ENCODE data around the gene VWF.
"Not testable (repeated sequence)": the region's sequence is repeated elsewhere in the genome, so short reads cannot be mapped to it uniquely, and the experiment has no call there.

Gene VWF

DNA sequence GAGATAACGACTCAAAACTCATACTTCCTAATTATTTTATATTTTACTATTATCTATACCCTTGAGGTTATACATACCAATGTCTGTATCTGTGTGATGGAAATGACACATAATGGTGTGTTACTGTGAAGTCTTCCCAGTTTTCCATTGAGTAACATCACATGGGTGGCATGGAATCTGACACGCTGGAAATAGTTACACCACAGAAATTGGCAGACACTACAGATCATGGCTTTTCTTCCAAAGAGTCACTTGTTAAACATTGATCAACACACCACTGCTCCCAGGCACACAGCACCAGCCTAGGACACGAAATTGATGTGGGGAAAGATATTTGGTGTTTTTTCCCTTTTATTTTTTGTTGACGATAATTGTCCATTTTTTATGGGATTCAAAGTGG lies 33.0 kb upstream of the VWF start:
- no peaks in the 10 kb centered on the region for H3K36me3 Mint-ChIP-seq
- no peaks in the 10 kb centered on the region for H3K27me3 Mint-ChIP-seq
- no peak overlapping the region for H3K27ac Mint-ChIP-seq
- no peaks in the 10 kb centered on the region for H3K9me3 Mint-ChIP-seq (ENCODE audit: low read depth)
- peaks cover 22% of the 10 kb centered on the region for H3K4me1 Mint-ChIP-seq (ENCODE audit: low read depth)
- H3K4me3 Mint-ChIP-seq = no peak overlapping the region

DNA sequence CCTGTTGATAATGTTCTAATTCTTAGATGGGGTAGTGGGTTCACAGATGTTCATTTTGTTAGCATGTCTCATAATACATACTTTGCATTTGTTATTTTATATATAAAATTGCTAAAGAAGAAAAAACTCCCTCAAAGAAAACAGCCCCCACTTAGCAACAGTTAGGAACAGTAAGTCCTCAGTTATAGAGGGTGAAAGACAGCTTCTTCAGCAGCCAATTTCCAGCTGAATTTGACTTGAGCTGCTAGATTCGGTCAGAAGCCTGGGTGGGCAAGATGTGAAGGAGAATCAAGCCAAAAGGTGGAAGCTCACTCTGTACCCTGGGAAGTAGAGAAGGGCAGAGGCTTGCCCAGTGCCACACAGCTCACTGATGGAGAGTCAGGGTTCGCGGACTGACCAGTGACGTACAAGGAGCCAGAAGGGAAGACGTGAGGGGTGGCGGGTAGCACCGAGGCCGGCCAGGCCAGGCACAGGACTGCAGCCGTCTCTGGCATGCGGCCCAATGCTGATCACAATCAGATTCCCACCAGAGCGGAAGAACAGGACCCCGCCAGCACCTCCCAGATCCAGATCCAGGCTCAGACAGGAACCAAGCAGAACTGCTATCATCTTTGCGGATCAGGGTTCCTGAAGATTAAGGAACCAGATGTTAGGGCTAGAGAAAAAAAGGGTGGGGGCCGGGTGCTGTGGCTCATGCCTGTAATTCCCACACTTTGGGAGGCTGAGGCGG lies 30.4 kb upstream of the VWF start:
- Mint-ChIP-seq H3K4me3 (no peak overlapping the region), H3K27me3 (no peaks in the 10 kb centered on the region), H3K9me3 (ENCODE audit: low read depth) (no peaks in the 10 kb centered on the region), H3K4me1 (ENCODE audit: low read depth) (peaks cover 11% of the 10 kb centered on the region), H3K27ac (no peak overlapping the region), H3K36me3 (no peaks in the 10 kb centered on the region)

DNA sequence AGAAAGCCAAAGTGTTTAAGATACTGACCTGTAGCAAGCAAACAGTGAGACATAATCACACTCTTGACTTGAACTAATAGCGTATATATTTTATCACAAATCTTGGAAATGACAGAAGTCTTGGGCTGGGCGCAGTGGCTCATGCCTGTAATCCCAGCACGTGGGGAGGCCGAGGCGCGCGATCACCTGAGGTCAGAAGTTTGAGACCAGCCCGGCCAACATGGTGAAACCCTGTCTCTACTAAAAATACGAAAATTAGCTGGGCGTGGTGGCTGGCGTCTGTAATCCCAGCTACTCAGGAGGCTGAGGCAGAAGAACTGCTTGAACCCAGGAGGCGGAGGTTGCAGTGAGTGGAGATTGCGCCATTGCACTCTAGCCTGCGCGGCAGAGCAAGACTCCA lies 24.3 kb upstream of the VWF start:
- H3K4me1 Mint-ChIP-seq (ENCODE audit: low read depth) = peaks cover 15% of the 10 kb centered on the region
- H3K27ac Mint-ChIP-seq; H3K36me3 Mint-ChIP-seq; H3K4me3 Mint-ChIP-seq; H3K9me3 Mint-ChIP-seq (ENCODE audit: low read depth); H3K27me3 Mint-ChIP-seq: not testable (repeated sequence)

GRCh38 chr12:6148061-6148460 lies 23.6 kb upstream of the VWF start:
- no peak overlapping the region for H3K4me3 Mint-ChIP-seq
- no peaks in the 10 kb centered on the region for H3K9me3 Mint-ChIP-seq (ENCODE audit: low read depth)
- H3K36me3 Mint-ChIP-seq = no peaks in the 10 kb centered on the region
- H3K4me1 Mint-ChIP-seq (ENCODE audit: low read depth) = peaks cover 16% of the 10 kb centered on the region
- H3K27ac Mint-ChIP-seq = no peak overlapping the region
- H3K27me3 Mint-ChIP-seq = no peaks in the 10 kb centered on the region

- Mint-ChIP-seq H3K27me3 (no peaks in the 10 kb centered on the region), H3K36me3 (peaks cover 2% of the 10 kb centered on the region), H3K9me3 (ENCODE audit: low read depth) (no peaks in the 10 kb centered on the region), H3K4me3 (no peak overlapping the region), H3K27ac (no peak overlapping the region), H3K4me1 (ENCODE audit: low read depth) (peaks cover 23% of the 10 kb centered on the region)
Measured at GRCh38 chr12:6146951-6147350, 22.5 kb upstream of the VWF start.

- Mint-ChIP-seq H3K4me1 (ENCODE audit: low read depth) (peaks cover 27% of the 10 kb centered on the region), H3K4me3 (no peak overlapping the region), H3K36me3 (peaks cover 2% of the 10 kb centered on the region), H3K27me3 (no peaks in the 10 kb centered on the region), H3K9me3 (ENCODE audit: low read depth) (no peaks in the 10 kb centered on the region), H3K27ac (no peak overlapping the region)
Measured at GRCh38 chr12:6146509-6146908, 22.0 kb upstream of the VWF start.

GRCh38 chr12:6145564-6145963 lies 21.1 kb upstream of the VWF start:
- H3K27me3 Mint-ChIP-seq = no peaks in the 10 kb centered on the region
- H3K27ac Mint-ChIP-seq = peak overlapping the region; percentile 34
- no peaks in the 10 kb centered on the region for H3K9me3 Mint-ChIP-seq (ENCODE audit: low read depth)
- H3K36me3 Mint-ChIP-seq = peaks cover 2% of the 10 kb centered on the region
- peaks cover 37% of the 10 kb centered on the region for H3K4me1 Mint-ChIP-seq (ENCODE audit: low read depth)
- H3K4me3 Mint-ChIP-seq = no peak overlapping the region

GRCh38 chr12:6143303-6143675 lies 18.8 kb upstream of the VWF start:
- peak overlapping the region; percentile 86 for H3K27ac Mint-ChIP-seq

DNA sequence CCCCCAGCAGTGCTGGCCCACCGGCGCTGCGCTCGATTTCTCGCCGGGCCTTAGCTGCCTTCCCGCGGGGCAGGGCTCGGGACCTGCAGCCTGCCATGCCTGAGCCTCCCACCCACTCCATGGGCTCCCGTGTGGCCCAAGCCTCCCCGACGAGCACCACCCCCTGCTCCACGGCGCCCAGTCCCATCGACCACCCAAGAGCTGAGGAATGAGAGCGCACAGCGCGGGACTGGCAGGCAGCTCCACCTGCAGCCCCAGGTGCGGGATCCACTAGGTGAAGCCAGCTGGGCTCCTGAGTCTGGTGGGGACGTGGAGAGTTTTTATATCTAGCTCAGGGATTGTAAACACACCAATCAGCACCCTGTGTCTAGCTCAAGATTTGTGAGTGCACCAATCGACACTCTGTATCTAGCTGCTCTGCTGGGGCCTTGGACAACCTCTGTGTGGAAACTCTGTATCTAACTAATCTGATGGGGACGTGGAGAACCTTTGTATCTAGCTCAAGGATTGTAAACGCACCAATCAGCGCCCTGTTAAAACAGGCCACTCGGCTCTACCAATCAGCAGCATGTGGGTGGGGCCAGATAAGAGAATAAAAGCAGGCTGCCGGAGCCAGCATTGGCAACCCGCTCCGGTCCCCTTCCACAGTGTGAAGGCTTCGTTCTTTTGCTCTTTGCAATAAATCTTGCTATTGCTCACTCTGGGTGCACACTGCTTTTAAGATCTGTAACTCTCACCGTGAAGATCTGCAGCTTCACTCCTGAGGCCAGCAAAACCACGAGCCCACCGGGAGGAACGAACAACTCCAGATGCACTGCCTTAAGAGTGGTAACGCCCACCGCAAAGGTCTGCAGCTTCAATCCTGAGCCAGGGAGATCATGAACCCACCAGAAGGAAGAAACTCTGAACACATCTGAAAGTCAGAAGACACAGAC lies 18.2 kb upstream of the VWF start:
- not testable (repeated sequence) for H3K36me3 Mint-ChIP-seq; H3K9me3 Mint-ChIP-seq (ENCODE audit: low read depth); H3K27me3 Mint-ChIP-seq
- peak overlapping the region; percentile 56 for H3K4me3 Mint-ChIP-seq
- peak overlapping the region; percentile 86 for H3K27ac Mint-ChIP-seq
- H3K4me1 Mint-ChIP-seq (ENCODE audit: low read depth) = peaks cover 54% of the 10 kb centered on the region

More at GRCh38 chr12:6143303-6143675, 18.8 kb upstream of the VWF start:
- peaks cover 4% of the 10 kb centered on the region for H3K36me3 Mint-ChIP-seq
- H3K27me3 Mint-ChIP-seq = no peaks in the 10 kb centered on the region
- H3K4me3 Mint-ChIP-seq = no peak overlapping the region
- H3K9me3 Mint-ChIP-seq (ENCODE audit: low read depth) = no peaks in the 10 kb centered on the region
- peaks cover 54% of the 10 kb centered on the region for H3K4me1 Mint-ChIP-seq (ENCODE audit: low read depth)

GRCh38 chr12:6141731-6142367 lies 17.4 kb upstream of the VWF start:
- Mint-ChIP-seq H3K4me3 (peak overlapping the region; percentile 36), H3K27ac (peak overlapping the region; percentile 99), H3K4me1 (ENCODE audit: low read depth) (peaks cover 58% of the 10 kb centered on the region)
- not testable (repeated sequence) for H3K36me3 Mint-ChIP-seq; H3K27me3 Mint-ChIP-seq; H3K9me3 Mint-ChIP-seq (ENCODE audit: low read depth)

DNA sequence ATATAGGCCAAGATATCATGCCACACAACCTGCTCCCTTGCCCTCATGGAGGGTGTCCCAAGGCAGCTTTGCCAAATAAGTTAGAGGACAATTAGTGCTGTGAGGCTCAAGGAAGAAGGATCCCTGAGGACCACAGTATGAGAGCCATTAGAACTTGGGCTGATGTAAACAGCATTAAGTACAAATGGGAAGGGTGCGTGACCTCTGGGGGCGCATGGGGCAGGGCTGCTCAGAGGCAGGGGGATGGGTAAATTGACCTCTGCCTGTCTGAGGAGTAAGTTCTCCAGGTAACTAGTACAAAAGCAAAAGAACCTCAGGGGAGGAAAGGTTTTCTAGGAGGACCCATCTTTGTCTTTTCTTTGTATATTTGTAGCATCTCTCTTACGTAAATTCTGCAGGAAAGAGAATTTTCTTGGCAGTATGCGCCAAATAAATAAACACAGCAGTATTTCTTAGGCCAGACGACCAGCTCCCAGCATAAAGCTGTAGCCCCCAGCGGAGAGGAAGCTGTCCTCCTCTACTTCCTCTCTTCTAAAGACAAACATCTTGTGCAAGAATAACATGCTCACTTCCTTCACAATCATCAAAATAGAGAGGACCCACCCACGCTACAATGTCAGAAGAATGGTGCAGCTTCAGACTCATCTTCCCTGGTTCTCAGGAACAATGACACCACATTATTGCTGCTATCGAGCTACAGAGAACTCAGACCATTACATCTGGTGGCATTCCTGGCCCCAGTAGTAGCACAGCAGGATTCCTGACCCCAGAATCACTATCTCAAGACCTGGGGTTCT lies 16.4 kb upstream of the VWF start:
- H3K27ac Mint-ChIP-seq = peak overlapping the region; percentile 99
- peaks cover 55% of the 10 kb centered on the region for H3K4me1 Mint-ChIP-seq (ENCODE audit: low read depth)
- peaks cover 4% of the 10 kb centered on the region for H3K36me3 Mint-ChIP-seq
- no peaks in the 10 kb centered on the region for H3K9me3 Mint-ChIP-seq (ENCODE audit: low read depth)
- no peaks in the 10 kb centered on the region for H3K27me3 Mint-ChIP-seq
- H3K4me3 Mint-ChIP-seq = peak overlapping the region; percentile 82

DNA sequence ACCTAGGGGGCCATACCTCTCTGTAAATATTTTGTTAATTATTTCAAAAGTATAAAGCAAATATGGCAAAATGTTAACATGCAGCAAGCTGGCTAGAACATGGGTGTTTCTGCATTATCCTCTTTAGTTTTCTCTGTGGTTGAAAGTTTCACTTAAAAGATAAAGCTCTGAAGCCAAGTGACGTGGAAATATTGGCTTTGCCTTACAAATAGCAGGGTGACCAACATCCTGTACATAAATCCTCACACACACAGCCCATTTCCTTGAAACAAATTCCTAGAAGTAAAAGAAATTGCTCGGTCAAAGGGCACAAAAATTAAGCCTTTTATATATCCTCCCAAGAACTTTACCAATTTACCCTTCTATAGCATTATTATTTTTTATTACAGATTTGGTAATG lies 10.6 kb upstream of the VWF start:
- Mint-ChIP-seq H3K36me3 (peaks cover 2% of the 10 kb centered on the region), H3K4me3 (no peak overlapping the region), H3K27ac (no peak overlapping the region), H3K9me3 (ENCODE audit: low read depth) (no peaks in the 10 kb centered on the region), H3K27me3 (no peaks in the 10 kb centered on the region), H3K4me1 (ENCODE audit: low read depth) (peaks cover 26% of the 10 kb centered on the region)

DNA sequence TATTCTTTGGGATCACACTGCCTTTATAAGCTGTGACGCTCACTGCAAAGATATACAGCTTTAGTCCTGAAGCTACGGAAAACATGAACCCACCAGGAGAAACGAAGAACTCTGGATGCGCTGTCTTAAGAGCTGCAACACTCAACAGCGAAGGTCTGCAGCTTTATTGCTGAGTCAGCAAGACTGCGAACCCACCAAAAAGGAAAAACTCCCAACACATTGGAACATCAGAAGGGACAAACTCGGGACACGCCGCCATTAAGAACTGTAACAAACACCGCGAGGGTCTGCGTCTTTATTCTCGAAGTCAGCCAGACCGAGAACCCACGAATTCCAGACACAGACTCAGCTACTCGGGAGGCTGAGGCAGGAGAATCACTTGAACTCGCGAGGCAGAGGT lies 9.2 kb upstream of the VWF start:
- Mint-ChIP-seq H3K27ac (peak overlapping the region; percentile 28), H3K36me3 (no peaks in the 10 kb centered on the region), H3K4me1 (ENCODE audit: low read depth) (peaks cover 16% of the 10 kb centered on the region), H3K27me3 (no peaks in the 10 kb centered on the region), H3K4me3 (no peak overlapping the region), H3K9me3 (ENCODE audit: low read depth) (no peaks in the 10 kb centered on the region)

DNA sequence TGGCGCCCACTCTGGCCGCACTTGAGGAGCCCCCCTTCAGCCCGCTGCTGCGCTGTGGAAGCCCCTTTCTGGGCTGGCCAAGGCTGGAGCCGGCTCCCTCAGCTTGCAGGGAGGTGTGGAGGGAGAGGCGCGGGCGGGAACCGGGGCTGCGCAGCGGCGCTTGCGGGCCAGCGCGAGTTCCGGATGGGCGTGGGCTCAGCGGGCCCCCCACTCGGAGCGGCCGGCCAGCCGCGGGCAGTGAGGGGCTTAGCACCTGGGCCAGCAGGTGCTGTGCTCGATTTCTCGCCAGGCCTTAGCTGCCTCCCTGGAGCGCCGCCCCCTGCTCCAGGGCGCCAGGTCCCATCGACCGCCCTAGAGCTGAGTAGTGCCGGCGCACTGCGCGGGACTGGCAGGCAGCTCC lies 8.0 kb upstream of the VWF start:
- Mint-ChIP-seq H3K27me3 (no peaks in the 10 kb centered on the region), H3K4me1 (ENCODE audit: low read depth) (peaks cover 7% of the 10 kb centered on the region), H3K27ac (no peak overlapping the region), H3K9me3 (ENCODE audit: low read depth) (no peaks in the 10 kb centered on the region), H3K4me3 (no peak overlapping the region), H3K36me3 (no peaks in the 10 kb centered on the region)

DNA sequence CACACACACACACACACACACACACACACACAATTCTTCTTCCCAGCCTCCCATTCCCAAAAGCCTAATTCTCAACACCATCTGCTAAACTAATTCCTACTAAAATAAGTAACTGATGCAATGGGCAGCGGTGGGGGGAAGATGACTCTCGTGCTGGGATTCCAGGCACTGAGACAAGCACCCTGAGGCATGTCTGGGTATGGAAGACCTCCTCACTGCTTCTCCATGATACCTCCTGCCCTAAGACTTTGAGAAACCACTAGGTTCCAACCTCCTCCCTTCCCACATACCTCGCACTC lies 789 bp upstream of the VWF start:
- Mint-ChIP-seq H3K4me1 (ENCODE audit: low read depth) (no peaks in the 10 kb centered on the region), H3K27me3 (no peaks in the 10 kb centered on the region), H3K9me3 (ENCODE audit: low read depth) (no peaks in the 10 kb centered on the region), H3K27ac (no peak overlapping the region), H3K4me3 (no peak overlapping the region), H3K36me3 (no peaks in the 10 kb centered on the region)

Data from activated naive CD8-positive, alpha-beta T cell (primary cell).